Transverse colon (tissue), 4 donors: ENCODE data around the gene APMAP. TPM values are rescaled to one million over a fixed set of nuclear protein-coding genes. Genes with fewer than 3 reads are reported as not detected.
"Not testable (repeated sequence)": the region's sequence is repeated elsewhere in the genome, so short reads cannot be mapped to it uniquely, and the experiment has no call there.

Experiments
- DNase-seq: peaks from one replicate; pipeline ENCODE4 v3.0.0-alpha.2; 2019
- H3K27ac ChIP-seq, 4 donors: fragments of 200-600 bp; sonication (generic); 2 replicates each; pipeline ENCODE4 v1.5.1; 2016 to 2018; ENCODE audit warnings: inconsistent platforms in 4 of 4
- H3K27me3 ChIP-seq: fragments of 200-600 bp; sonication (generic); 2 replicates; pipeline ENCODE4 v1.5.1; 2017; ENCODE audit warnings: inconsistent platforms
- H3K36me3 ChIP-seq, 4 donors: fragments of 200-600 bp; sonication (generic); 2 replicates each; pipeline ENCODE4 v1.5.1; 2017 to 2019; ENCODE audit warnings: inconsistent platforms in 4 of 4
- H3K4me1 ChIP-seq, 4 donors: fragments of 200-600 bp; sonication (generic); 2 replicates each; pipeline ENCODE4 v1.5.1; 2017 to 2020; ENCODE audit warnings: inconsistent platforms in 4 of 4
- H3K4me3 ChIP-seq, 4 donors: fragments of 200-600 bp; sonication (generic); 1 replicate in 1 of 4; 2 replicates in 3 of 4; pipeline versions ENCODE4 v1.5.1 to v1.6.1; 2017 to 2019; ENCODE audit warnings: inconsistent platforms in 4 of 4
- H3K9me3 ChIP-seq, 2 donors: fragments of 200-600 bp; sonication (generic); 2 replicates each; pipeline ENCODE4 v1.5.1; 2017 to 2019; ENCODE audit warnings: inconsistent platforms in 2 of 2
- POLR2A ChIP-seq: fragments of 450-650 bp; IDR thresholded peaks from one replicate; pipeline ENCODE4 v1.6.1; 2016; ENCODE audit warnings: antibody characterized with exemption, mild to moderate bottlenecking, moderate library complexity
- POLR2AphosphoS5 ChIP-seq, 3 donors: sonication (generic); formaldehyde crosslinking; IDR thresholded peaks; one replicate each; pipeline ENCODE4 v1.6.1; 2016; ENCODE audit warnings: antibody characterized with exemption in 3 of 3
- WGBS, 2 donors: methylation state at CpG; one replicate each; pipeline ENCODE4 v1.1.5; 2018; ENCODE audit warnings: low coverage in 1 of 2; 5-methylcytosine and 5-hydroxymethylcytosine counted together
- in situ Hi-C, 4 donors: fragments of 200-750 bp; cut with MboI; loops; one replicate each; pipeline versions ENCODE4 v1.15.0 to v1.15.1; 2017; ENCODE audit warnings: low sequenced_read_pairs in 3 of 4, low pct_ligation_motif_present in 1 of 4, low pct_unique_long_range_greater_than_20kb in 1 of 4
- intact Hi-C: fragments of 100-400 bp; cut with DNase I; formaldehyde crosslinking; loops from one replicate; pipeline ENCODE4 v1.15.1; 2023; ENCODE audit warnings: low total_unique reads
- total RNA-seq, 4 donors: library from RNA; depleted of rRNA; stranded (reverse); fragments of >200 nt; gene quantifications; one replicate each; pipeline ENCODE4 v1.1.0, GENCODE V29; 2016
- TF ChIP-seq, protein P1 (sequence below), 5 experiments: fragments of 200-600 bp in 3 of 5; fragments of 450-650 bp in 2 of 5; sonication (generic) in 3 of 5; IDR thresholded peaks; 1 replicate in 2 of 5; 2 replicates in 3 of 5; pipeline ENCODE4 v1.5.1; 2016 to 2017; ENCODE audit warnings: antibody characterized with exemption in 5 of 5, inconsistent platforms in 3 of 5, mild to moderate bottlenecking in 2 of 5, moderate library complexity in 1 of 5

APMAP gene
- total RNA-seq, 4 donors from 2014 or later = 14.9 to 88.6 (median 50.2) TPM

DNA sequence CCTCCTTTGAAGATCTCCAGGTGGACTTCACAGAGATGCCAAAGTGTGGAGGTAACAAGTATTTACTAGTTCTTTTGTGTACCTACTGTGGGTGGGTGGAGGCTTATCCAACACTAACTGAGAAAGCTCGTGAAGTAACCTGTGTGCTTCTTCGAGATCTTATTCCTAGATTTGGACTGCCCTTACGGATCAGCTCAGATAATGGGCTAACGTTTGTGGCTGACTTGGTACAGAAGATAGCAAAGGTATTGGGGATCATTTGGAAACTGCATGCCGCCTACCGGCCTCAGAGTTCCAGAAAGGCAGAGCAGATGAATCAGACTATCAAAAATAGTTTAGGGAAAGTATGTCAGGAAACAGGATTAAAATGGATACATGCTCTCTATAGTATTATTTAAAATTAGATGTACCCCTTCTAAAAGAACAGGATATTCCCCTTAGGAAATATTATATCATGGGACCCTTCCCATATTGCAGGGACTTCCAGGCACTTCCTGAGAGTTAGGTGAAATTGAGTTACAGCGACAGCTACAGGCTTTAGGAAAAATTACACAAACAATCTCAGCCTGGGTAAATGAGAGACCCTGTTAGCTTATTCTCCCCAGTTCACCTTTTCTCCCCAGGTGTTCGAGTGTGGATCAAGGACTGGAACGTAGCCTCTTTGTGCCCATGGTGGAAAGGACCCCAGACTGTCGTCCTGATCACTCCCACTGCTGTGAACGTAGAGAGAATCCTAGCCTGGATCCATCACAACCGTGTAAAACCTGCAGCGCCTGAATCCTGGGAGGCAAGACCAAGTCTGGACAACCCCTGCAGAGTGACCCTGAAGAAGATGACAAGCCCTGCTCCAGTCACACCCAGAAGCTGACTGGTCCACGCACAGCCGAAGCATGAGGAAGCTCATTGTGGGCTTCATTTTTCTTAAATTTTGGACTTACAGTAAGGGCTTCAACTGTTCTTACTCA, 61.5 kb downstream of the APMAP start:
- intact Hi-C loops, H3K9me3 ChIP-seq, H3K27me3 ChIP-seq, H3K36me3 ChIP-seq, DNase-seq, in situ Hi-C loops: not testable (repeated sequence)
- Histone ChIP-seq H3K27ac (peak overlapping the region; percentile 69 to 81 (median 76)), H3K4me1 (peaks cover 3 to 11% (median 8%) of the 10 kb centered on the region in 4 donors), H3K4me3 (peak overlapping the region in 3 of 4 donors; percentile 25 to 41 (median 31))
- 59 to 72% methylated on average over 5 to 15 of the region's 15 CpGs for WGBS, 2 donors
- TF ChIP-seq, protein P1, sequence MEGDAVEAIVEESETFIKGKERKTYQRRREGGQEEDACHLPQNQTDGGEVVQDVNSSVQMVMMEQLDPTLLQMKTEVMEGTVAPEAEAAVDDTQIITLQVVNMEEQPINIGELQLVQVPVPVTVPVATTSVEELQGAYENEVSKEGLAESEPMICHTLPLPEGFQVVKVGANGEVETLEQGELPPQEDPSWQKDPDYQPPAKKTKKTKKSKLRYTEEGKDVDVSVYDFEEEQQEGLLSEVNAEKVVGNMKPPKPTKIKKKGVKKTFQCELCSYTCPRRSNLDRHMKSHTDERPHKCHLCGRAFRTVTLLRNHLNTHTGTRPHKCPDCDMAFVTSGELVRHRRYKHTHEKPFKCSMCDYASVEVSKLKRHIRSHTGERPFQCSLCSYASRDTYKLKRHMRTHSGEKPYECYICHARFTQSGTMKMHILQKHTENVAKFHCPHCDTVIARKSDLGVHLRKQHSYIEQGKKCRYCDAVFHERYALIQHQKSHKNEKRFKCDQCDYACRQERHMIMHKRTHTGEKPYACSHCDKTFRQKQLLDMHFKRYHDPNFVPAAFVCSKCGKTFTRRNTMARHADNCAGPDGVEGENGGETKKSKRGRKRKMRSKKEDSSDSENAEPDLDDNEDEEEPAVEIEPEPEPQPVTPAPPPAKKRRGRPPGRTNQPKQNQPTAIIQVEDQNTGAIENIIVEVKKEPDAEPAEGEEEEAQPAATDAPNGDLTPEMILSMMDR (IDR thresholded peaks at IDR 0.05) = peak; percentile 39 to 69 (median 53)

DNA sequence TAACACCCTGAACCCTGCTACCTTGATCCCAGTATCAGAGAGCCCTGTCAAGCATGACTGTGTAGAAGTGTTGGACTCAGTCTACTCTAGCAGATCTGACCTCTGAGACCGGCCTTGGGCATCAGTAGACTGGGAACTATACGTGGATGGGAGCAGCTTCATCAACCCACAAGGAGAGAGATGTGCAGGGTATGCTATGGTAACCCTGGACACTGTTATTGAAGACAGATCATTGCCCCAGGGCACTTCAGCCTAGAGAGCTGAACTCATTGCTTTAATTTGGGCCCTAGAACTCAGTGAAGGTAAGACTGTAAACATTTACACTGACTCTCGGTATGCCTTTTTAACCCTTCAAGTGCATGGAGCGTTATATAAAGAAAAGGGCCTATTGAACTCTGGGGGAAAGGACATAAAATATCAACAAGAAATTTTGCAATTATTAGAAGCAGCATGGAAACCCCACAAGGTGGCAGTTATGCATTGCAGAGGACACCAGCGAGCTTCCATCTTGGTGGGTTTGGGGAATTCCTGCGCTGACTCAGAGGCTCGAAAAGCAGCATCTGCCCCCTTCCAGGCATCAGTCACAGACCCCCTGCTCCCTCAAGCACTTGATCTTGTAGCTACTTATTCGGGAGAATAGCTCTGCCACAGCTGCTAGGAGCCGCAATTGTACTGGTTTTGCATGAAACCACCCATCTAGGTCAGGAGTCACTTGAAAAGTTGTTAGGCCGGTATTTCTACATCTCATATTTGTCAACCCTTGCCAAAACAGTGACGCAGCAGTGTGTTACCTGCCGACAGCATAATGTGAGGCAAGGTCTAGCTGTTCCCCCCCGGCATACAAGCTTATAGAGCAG, 62.5 kb downstream of the APMAP start:
- H3K4me3 ChIP-seq = peak overlapping the region in 3 of 4 donors; percentile 25 to 41 (median 31)
- in situ Hi-C loops, intact Hi-C loops, H3K27me3 ChIP-seq, H3K9me3 ChIP-seq, H3K36me3 ChIP-seq: not testable (repeated sequence)
- H3K27ac ChIP-seq = peak overlapping the region; percentile 69 to 81 (median 76)
- H3K4me1 ChIP-seq = peaks cover 3 to 11% (median 8%) of the 10 kb centered on the region in 4 donors
- DNase-seq = peak; percentile 70
- peak in 2 of 3 donors; percentile 60 to 82 for TF ChIP-seq POLR2AphosphoS5 (IDR thresholded peaks at IDR 0.05)
- TF ChIP-seq POLR2A = peak; percentile 28
- WGBS, 2 donors = 44% methylated on average over 13 of the region's 13 CpGs; no CpG with 5 or more reads in 1 of the 2 donors

DNA sequence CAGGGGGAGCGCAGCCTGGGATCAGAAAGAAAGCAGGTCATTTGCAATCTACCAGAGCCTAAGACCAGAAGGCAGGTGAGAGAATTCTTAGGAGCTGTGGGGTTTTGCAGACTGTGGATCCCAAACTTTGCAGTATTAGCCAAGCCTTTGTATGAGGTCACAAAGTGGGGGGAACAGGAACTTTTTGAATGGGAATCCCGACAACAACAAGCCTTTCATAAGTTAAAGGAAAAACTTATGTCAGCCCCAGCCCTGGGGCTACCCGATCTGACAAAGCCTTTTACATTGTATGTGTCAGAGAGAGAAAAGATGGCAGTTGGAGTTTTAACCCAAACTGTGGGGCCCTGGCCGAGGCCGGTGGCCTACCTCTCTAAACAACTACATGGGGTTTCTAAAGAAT, 63.3 kb downstream of the APMAP start:
- in situ Hi-C loops, intact Hi-C loops, H3K36me3 ChIP-seq, H3K27me3 ChIP-seq, H3K9me3 ChIP-seq, H3K4me3 ChIP-seq, DNase-seq: not testable (repeated sequence)
- Histone ChIP-seq H3K27ac (peak overlapping the region in 1 of 4 donors; percentile 75), H3K4me1 (peaks cover 3 to 11% (median 8%) of the 10 kb centered on the region in 4 donors)
- 80 to 82% methylated on average over 1 to 5 of the region's 5 CpGs for WGBS, 2 donors

DNA sequence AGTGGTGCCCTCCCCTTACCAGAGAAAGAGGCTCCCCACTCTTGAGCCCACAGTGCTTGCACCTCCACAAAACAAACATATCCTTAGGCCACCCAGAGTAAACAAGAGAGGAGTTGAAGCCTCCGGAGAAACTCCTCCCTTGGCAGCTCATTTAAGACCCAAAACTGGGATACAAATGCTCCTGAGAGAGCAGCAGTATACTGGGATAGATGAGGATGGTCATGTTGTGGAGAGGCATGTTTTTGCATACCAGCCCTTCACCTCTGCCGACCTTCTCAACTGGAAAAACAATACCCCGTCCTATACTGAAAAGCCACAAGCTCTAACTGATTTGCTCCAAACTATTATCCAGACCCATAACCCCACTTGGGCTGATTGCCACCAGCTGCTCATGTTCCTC, 71.8 kb downstream of the APMAP start:
- H3K4me3 ChIP-seq, H3K4me1 ChIP-seq, DNase-seq, H3K36me3 ChIP-seq, H3K27ac ChIP-seq, H3K27me3 ChIP-seq, intact Hi-C loops, H3K9me3 ChIP-seq: not testable (repeated sequence)
- WGBS, 2 donors = 64% methylated on average over 3 of the region's 3 CpGs; no CpG with 5 or more reads in 1 of the 2 donors
- in situ Hi-C loops = loop anchor here in 2 of 4 donors (25.0 kb wide), 3 partner anchors 133 to 983 kb away; no protein-coding TSS in a partner anchor

DNA sequence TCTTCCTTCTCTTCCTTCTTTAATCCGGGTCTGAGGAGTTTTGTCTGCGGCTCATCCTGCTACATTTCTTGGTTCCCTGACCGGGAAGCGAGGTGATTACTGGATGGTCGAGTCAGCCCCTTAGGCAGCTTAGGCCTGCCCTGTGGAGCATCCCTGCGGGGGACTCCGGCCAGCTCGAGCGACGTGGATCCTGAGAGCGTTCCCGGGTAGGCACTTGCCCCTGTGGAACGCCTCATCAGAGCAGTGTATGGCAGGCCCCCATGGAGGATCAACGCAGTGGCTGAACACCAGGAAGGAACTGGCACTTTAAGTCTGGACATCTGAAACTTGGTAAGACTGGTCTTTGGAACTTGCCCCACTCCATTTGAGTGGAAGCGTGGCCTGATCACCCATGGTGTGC, 72.9 kb downstream of the APMAP start:
- in situ Hi-C loops = loop anchor here in 3 of 4 donors (10.0 to 25.0 kb wide), 4 partner anchors 132 to 982 kb away; no protein-coding TSS in a partner anchor
- H3K9me3 ChIP-seq, DNase-seq, H3K4me1 ChIP-seq, H3K4me3 ChIP-seq, H3K36me3 ChIP-seq, H3K27ac ChIP-seq, H3K27me3 ChIP-seq: not testable (repeated sequence)
- WGBS, 2 donors = 87 to 93% methylated on average over 3 to 15 of the region's 15 CpGs
- intact Hi-C loops = loop anchor here (5.0 kb wide), 1 partner anchor 757 kb away; no protein-coding TSS in a partner anchor
